HepG2 (cell line): ENCODE data around the gene P2RX2. TPM values are rescaled to one million over a fixed set of nuclear protein-coding genes. Genes with fewer than 3 reads are reported as not detected.

ENCODE experiments used
- ATRX ChIP-seq: sonication (generic); formaldehyde crosslinking; IDR thresholded peaks from 2 replicates; pipeline ENCODE4 v1.4.0; 2020; ENCODE audit warnings: missing genetic modification reagents, borderline replicate concordance
- BRF2 ChIP-seq: sonication (generic); formaldehyde crosslinking; IDR thresholded peaks from 2 replicates; pipeline ENCODE4 v1.8.1; 2022; ENCODE audit warnings: mild to moderate bottlenecking, missing genetic modification reagents
- CENPBD1 ChIP-seq: sonication (generic); formaldehyde crosslinking; IDR thresholded peaks from 2 replicates; pipeline ENCODE4 v1.8.0; 2022; ENCODE audit warnings: missing genetic modification reagents, low read depth, mild to moderate bottlenecking, borderline replicate concordance
- EZH2 ChIP-seq: conservative IDR thresholded peaks from 2 replicates; pipeline ENCODE4 v1.6.1; 2012; ENCODE audit warnings: mild to moderate bottlenecking, low read depth, low read length, moderate library complexity
- HBP1 ChIP-seq: IDR thresholded peaks from 2 replicates; pipeline ENCODE4 v1.6.1; 2016; ENCODE audit warnings: low read depth, control low read depth
- HNF4A ChIP-seq: sonication (generic); formaldehyde crosslinking; IDR thresholded peaks from 2 replicates; pipeline ENCODE4 v1.4.0; 2020; ENCODE audit warnings: missing genetic modification reagents
- MXD1 ChIP-seq: sonication (generic); formaldehyde crosslinking; IDR thresholded peaks from 2 replicates; pipeline ENCODE4 v1.4.0; 2020; ENCODE audit warnings: mild to moderate bottlenecking, missing genetic modification reagents
- PRDM4 ChIP-seq: sonication (generic); formaldehyde crosslinking; IDR thresholded peaks from 2 replicates; pipeline ENCODE4 v1.9.0; 2021; ENCODE audit warnings: missing genetic modification reagents, borderline replicate concordance
- RERE ChIP-seq: IDR thresholded peaks from 2 replicates; pipeline ENCODE4 v1.6.1; 2016; ENCODE audit warnings: low read depth, missing genetic modification reagents, missing compliant biosample characterization
- ZBTB25 ChIP-seq: IDR thresholded peaks from 2 replicates; pipeline ENCODE4 v1.6.1; 2018; ENCODE audit warnings: missing genetic modification reagents
- ZNF292 ChIP-seq: sonication (generic); formaldehyde crosslinking; IDR thresholded peaks from 2 replicates; pipeline ENCODE4 v1.8.1; 2022; ENCODE audit warnings: mild to moderate bottlenecking, low read depth, missing genetic modification reagents, borderline replicate concordance
- ZNF788 ChIP-seq: sonication (generic); formaldehyde crosslinking; IDR thresholded peaks from 2 replicates; pipeline ENCODE4 v1.5.0; 2020; ENCODE audit warnings: mild to moderate bottlenecking, missing genetic modification reagents, borderline replicate concordance
- polyA plus RNA-seq, 8 experiments: library from polyadenylated mRNA; depleted of rRNA in 3 of 8; stranded (reverse) in 7 of 8; unstranded in 1 of 8; fragments of >200 nt; fragmentation: Illumina TruSeq in 4 of 8; extraction: Trizol in 4 of 8; gene quantifications; 2 replicates each; pipeline versions ENCODE4 v1.2.1 to v1.2.3, GENCODE V29; 2011 to 2016; ENCODE audit warnings: low read depth in 4 of 8, missing spikeins in 1 of 8, mixed read lengths in 1 of 8; ENCODE audit not compliant: insufficient read depth in 1 of 8
- total RNA-seq, 5 experiments: library from RNA; depleted of rRNA; stranded (reverse); fragments of >200 nt; fragmentation: Illumina TruSeq; extraction: Trizol; gene quantifications; 2 replicates each; pipeline ENCODE4 v1.2.3, GENCODE V29; 2016; ENCODE audit warnings: low read depth in 1 of 5

Gene P2RX2
- total and polyA plus RNA-seq, 2 of the 13 experiments (the other 11 are each of a cell fraction or from before 2014, with no cell fraction given), result not detected

- TF ChIP-seq ZNF292 (no peak), ZNF788 (CRISPR knock-in tag) (no peak), CENPBD1 (no peak), HBP1 (CRISPR knock-in tag) (no peak), EZH2 (no peak), BRF2 (CRISPR knock-in tag) (no peak), ATRX (CRISPR knock-in tag) (no peak), PRDM4 (CRISPR knock-in tag) (no peak), MXD1 (no peak), RERE (CRISPR knock-in tag) (no peak), ZBTB25 (CRISPR knock-in tag) (no peak), HNF4A (no peak)
Observed at GRCh38 chr12:132642846-132643835, 24.6 kb downstream of the P2RX2 start (continued).
